Loucy (cell line): ENCODE measurements around the gene RFX3.

Experiments
- H2AFZ ChIP-seq: fragments of 200-600 bp; sonication (generic); 2 replicates; pipeline ENCODE4 v1.6.0; 2016; ENCODE audit warnings: antibody characterized with exemption, mild to moderate bottlenecking, low read length, moderate library complexity
- H3F3A ChIP-seq: fragments of 200-600 bp; 2 replicates; pipeline ENCODE4 v1.6.0; 2016; ENCODE audit warnings: antibody characterized with exemption, low read depth, mild to moderate bottlenecking
- H3K27me3 ChIP-seq: fragments of 200-600 bp; sonication (generic); 2 replicates; pipeline ENCODE4 v1.6.1; 2014; ENCODE audit warnings: low read length, mild to moderate bottlenecking; ENCODE audit not compliant: insufficient read depth, poor library complexity, severe bottlenecking
- H3K36me3 ChIP-seq: fragments of 200-600 bp; sonication (generic); 2 replicates; pipeline ENCODE4 v1.6.1; 2016; ENCODE audit warnings: low read length; ENCODE audit not compliant: insufficient read depth
- H3K4me1 ChIP-seq: fragments of 200-600 bp; sonication (generic); 2 replicates; pipeline ENCODE4 v1.5.1; 2014; ENCODE audit warnings: low read length, mild to moderate bottlenecking; ENCODE audit not compliant: insufficient read depth, poor library complexity, severe bottlenecking
- H3K4me2 ChIP-seq: fragments of 200-600 bp; sonication (generic); 2 replicates; pipeline ENCODE4 v1.6.0; 2014; ENCODE audit warnings: antibody characterized with exemption, low read length, low read depth, mild to moderate bottlenecking; ENCODE audit not compliant: poor library complexity, severe bottlenecking
- H3K4me3 ChIP-seq: fragments of 200-600 bp; sonication (generic); 2 replicates; pipeline ENCODE4 v1.5.1; 2014; ENCODE audit warnings: low read length, mild to moderate bottlenecking, mixed read lengths; ENCODE audit not compliant: poor library complexity, severe bottlenecking
- H3K79me2 ChIP-seq: fragments of 200-600 bp; sonication (generic); 2 replicates; pipeline ENCODE4 v1.6.1; 2014; ENCODE audit warnings: low read length; ENCODE audit not compliant: insufficient read depth
- H3K9ac ChIP-seq: fragments of 200-600 bp; sonication (generic); 2 replicates; pipeline ENCODE4 v1.6.0; 2014; ENCODE audit warnings: mild to moderate bottlenecking, low read depth, low read length, moderate library complexity; ENCODE audit not compliant: poor library complexity, severe bottlenecking
- H3K9me2 ChIP-seq: fragments of 200-600 bp; sonication (generic); replicated peaks from 2 replicates; pipeline ENCODE4 v1.6.1; 2016; ENCODE audit warnings: low read depth, low read length, mixed read lengths
- H3K9me3 ChIP-seq: fragments of 200-600 bp; sonication (generic); 2 replicates; pipeline ENCODE4 v1.6.1; 2014; ENCODE audit warnings: mild to moderate bottlenecking, antibody characterized with exemption, low read length, low read depth; ENCODE audit not compliant: insufficient read depth
- H4K20me1 ChIP-seq: fragments of 200-600 bp; sonication (generic); 2 replicates; pipeline ENCODE4 v1.6.0; 2014; ENCODE audit warnings: antibody characterized with exemption, low read length, mild to moderate bottlenecking; ENCODE audit not compliant: insufficient read depth, poor library complexity, severe bottlenecking
- CTCF ChIP-seq: fragments of 200-600 bp; sonication (generic); conservative IDR thresholded peaks from 2 replicates; pipeline ENCODE4 v1.5.1; 2014; ENCODE audit warnings: mild to moderate bottlenecking, antibody characterized with exemption, low read length
- EZH2phosphoT487 ChIP-seq: fragments of 200-600 bp; IDR thresholded peaks from 2 replicates; pipeline ENCODE4 v1.6.1; 2018; ENCODE audit warnings: antibody characterized with exemption, mild to moderate bottlenecking, moderate library complexity, borderline replicate concordance

The RFX3 gene

GRCh38 chr9:3247211-3247610 is 278.6 kb downstream of the RFX3 start:
- TF ChIP-seq EZH2phosphoT487 (no peak), CTCF (no peak)
- Histone ChIP-seq H4K20me1 (no peaks in the 10 kb centered on the region), H3K4me3 (no peak overlapping the region), H3K79me2 (no peaks in the 10 kb centered on the region), H3K27me3 (no peaks in the 10 kb centered on the region), H2AFZ (no peak overlapping the region), H3K9me2 (no peaks in the 10 kb centered on the region), H3K36me3 (no peaks in the 10 kb centered on the region), H3K9me3 (no peaks in the 10 kb centered on the region), H3F3A (no peaks in the 10 kb centered on the region), H3K4me2 (no peak overlapping the region), H3K9ac (no peak overlapping the region), H3K4me1 (no peaks in the 10 kb centered on the region)

- Histone ChIP-seq H3K36me3 (no peaks in the 10 kb centered on the region), H3K4me2 (no peak overlapping the region), H3K4me1 (no peaks in the 10 kb centered on the region), H3K9me3 (no peaks in the 10 kb centered on the region), H3F3A (no peaks in the 10 kb centered on the region), H4K20me1 (no peaks in the 10 kb centered on the region), H3K4me3 (no peak overlapping the region), H3K79me2 (no peaks in the 10 kb centered on the region), H3K9ac (no peak overlapping the region), H3K27me3 (no peaks in the 10 kb centered on the region), H2AFZ (no peak overlapping the region), H3K9me2 (no peaks in the 10 kb centered on the region)
- TF ChIP-seq CTCF (no peak), EZH2phosphoT487 (no peak)
These were observed 279.6 kb downstream of the RFX3 start for GRCh38 chr9:3246241-3246640.

- H3K79me2 ChIP-seq = no peaks in the 10 kb centered on the region
- no peaks in the 10 kb centered on the region for H3K36me3 ChIP-seq
- H3K9me3 ChIP-seq = no peaks in the 10 kb centered on the region
- no peak overlapping the region for H3K9ac ChIP-seq
- no peak overlapping the region for H2AFZ ChIP-seq
- no peaks in the 10 kb centered on the region for H4K20me1 ChIP-seq
- no peak overlapping the region for H3K4me3 ChIP-seq
- no peaks in the 10 kb centered on the region for H3K27me3 ChIP-seq
- no peaks in the 10 kb centered on the region for H3K4me1 ChIP-seq
- TF ChIP-seq EZH2phosphoT487 (no peak), CTCF (no peak)
- no peaks in the 10 kb centered on the region for H3F3A ChIP-seq
- H3K9me2 ChIP-seq = no peaks in the 10 kb centered on the region
- no peak overlapping the region for H3K4me2 ChIP-seq
These were observed 280.7 kb downstream of the RFX3 start for GRCh38 chr9:3244963-3245653.
